GM10266 (cell line): ENCODE data around the gene PODNL1.

Source experiments
- DNase-seq: peaks from one replicate; pipeline ENCODE4 v3.0.0; 2012; ENCODE audit errors: extremely low spot score
- CTCF ChIP-seq: IDR thresholded peaks from 2 replicates; pipeline ENCODE4 v1.5.1; 2012; ENCODE audit warnings: mild to moderate bottlenecking, low read depth; ENCODE audit not compliant: control insufficient read depth, insufficient read depth; ENCODE audit errors: missing control alignments

Gene PODNL1

DNA sequence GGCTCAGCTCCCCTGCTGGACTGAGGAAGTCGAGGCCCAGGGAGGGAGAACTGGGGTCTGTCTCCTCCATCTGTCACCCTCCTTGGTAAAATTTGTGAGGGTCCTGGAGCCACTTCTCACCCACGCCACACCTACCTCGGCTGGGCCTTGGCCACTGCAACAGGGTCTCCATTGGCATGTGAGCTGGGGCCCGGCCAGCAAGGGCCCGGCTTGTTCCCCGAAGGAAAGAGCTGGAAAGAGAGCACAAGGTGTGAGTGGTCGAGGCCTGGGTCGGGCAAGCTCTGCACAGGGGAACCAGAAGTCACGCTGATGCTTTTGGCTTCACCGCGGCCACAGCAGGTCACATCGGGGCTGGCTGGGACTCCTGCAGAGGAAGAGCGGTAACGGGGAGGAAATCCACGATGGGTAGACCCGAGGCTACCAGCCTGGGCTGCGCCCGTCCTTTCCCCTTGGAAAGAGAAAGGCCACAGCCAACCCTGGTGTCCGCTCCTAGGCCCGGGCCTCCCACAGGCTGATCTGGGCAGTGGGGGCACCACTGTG is 52.3 kb downstream of the PODNL1 start:
- no peak for DNase-seq
- TF ChIP-seq CTCF: no peak

- no peak for TF ChIP-seq CTCF
- DNase-seq: no peak
Observed at GRCh38 chr19:13884726-13885591, 53.3 kb downstream of the PODNL1 start.

- no peak for DNase-seq
- TF ChIP-seq CTCF: no peak
Observed at GRCh38 chr19:13883516-13884064, 54.6 kb downstream of the PODNL1 start.

DNA sequence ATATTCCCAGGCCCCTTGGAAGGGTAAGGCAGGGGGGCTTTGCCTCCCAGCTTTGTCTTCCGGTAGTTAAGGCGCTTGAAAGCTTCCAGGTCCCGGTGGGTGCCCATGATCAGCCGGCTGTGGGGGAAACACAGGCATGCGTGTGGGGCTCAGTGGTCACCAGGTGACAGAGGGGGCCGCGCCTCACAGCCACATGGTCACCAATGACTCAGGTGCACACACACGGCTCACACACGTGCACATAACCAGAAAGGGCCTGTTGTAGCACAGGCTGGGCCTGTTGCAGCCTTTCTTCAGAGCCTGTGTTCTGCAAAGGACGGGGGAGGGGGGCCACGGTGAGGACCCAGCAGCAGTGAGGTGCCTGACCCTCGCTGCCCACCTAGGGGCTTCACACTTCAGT is 55.4 kb downstream of the PODNL1 start:
- no peak for DNase-seq
- no peak for TF ChIP-seq CTCF

- DNase-seq: no peak
- TF ChIP-seq CTCF: no peak
Observed at GRCh38 chr19:13882419-13882795, 55.8 kb downstream of the PODNL1 start.

DNA sequence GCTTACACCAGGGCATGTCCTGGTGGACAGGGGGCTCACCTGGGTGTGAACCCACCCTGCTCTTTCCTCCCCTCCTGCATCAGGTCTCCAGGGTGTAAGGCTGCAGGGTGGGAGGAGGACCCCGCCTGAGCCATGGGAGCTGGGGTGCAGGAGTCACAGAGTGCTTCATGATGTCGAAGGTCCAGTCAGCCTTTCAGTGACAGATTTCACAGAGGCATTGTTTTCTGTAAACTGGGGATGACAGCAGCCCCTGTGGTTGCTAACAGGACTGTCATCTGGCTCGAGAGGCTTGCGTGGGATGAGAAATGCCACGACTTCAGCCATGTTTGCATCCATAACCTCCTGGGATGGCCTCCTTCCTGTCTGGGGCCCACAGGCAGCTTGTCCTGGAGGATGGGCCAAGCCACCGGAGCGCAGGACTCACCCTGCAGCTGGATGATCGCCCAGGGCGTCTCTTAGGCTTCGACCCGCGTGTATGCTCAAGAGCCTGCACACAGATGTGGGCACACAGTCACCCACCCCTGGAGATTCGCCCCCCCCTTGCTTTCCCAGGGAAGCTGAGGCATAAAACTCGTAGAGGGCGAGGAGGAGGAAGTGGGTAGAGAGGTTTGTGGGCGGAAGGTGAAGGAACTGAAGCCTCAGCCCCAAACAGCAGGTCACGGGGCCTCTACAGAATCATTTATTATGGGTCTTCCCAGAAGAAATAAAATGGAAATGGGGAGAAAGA is 56.4 kb downstream of the PODNL1 start:
- peak; percentile 56 for DNase-seq
- TF ChIP-seq CTCF: no peak
